ENCODE results near the gene STARD7. TPM values are rescaled to one million over a fixed set of nuclear protein-coding genes. Genes with fewer than 3 reads are reported as not detected.

Gene STARD7
- total and polyA plus RNA-seq, 10 of the 15 experiments (the other 5 are each of a cell fraction or from before 2014, with no cell fraction given): 85.4 to 237 (median 153) TPM

DNA sequence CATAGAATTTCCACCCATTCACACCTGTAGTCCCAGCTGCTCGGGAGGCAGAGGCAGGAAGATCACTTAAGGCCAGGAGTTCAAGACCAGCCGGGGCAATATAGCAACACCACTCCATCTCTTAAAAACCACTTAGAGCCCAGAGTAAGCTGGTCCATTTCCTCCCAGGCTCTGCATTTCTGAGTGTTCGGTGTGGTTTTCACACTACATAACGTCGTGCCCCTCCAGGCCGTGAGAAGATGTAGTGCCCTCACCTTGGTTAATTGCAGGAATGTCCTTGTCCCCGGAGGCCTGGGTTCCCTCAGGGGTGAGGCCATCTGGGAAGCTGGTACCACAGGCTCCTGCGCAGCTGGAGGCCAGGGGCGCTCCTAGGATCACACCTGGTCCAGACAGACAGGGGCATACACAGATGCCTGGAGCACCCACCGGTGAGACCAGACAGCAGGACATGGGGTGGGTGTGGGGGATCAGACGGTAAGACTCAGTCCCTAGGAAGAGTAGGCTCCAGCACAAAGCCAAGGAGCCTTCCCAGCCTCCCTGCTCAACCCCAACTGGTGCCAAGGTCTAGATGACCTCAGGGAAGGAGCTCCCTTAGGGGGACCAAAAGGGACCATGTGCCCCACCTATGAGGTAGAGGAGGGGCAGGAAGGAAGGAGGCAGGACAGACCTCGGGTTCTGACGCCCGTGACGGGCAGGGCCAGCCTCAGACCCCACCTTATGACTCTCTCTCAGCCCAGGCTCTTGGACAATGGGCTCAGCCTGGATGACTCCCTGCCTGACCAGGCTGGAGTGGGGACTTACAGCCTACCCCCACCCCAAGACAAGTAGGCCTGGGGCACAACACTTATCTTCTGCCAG, 71.1 kb downstream of the STARD7 start:
- peaks cover under 1% of the 10 kb centered on the region for H3K79me2 ChIP-seq (ENCODE audit: control insufficient read depth, insufficient read depth, low read length)
- BruUV-seq (replicated peaks): no TSS peak
- no peaks in the 10 kb centered on the region for H4K20me1 ChIP-seq (ENCODE audit: control insufficient read depth, insufficient read depth)

More for the DNA sequence above, 71.1 kb downstream of the STARD7 start:
- Histone ChIP-seq H3K4me2 (ENCODE audit: control insufficient read depth, insufficient read depth) (no peak overlapping the region), H3K4me3 (no peak overlapping the region), H2AFZ (ENCODE audit: control insufficient read depth, low read depth, low read length) (no peak overlapping the region), H3K36me3 (ENCODE audit: control insufficient read depth in 2 of 2, insufficient read depth in 2 of 2, low read length in 1 of 2) (no peaks in the 10 kb centered on the region), H3K9me3 (replicated peaks; ENCODE audit: control insufficient read depth, insufficient read depth, low read length) (no peaks in the 10 kb centered on the region), H3K4me1 (ENCODE audit: control insufficient read depth, insufficient read depth, low read length) (peaks cover 7% of the 10 kb centered on the region), H3K27ac (ENCODE audit: control insufficient read depth, insufficient read depth) (no peak overlapping the region), H3K27me3 (replicated peaks in 1 of 2; ENCODE audit: control insufficient read depth in 2 of 2, insufficient read depth in 2 of 2, low read length in 1 of 2) (no peaks in the 10 kb centered on the region; a peak in 1 of 4 replicates), H3K9ac (ENCODE audit: control insufficient read depth, insufficient read depth, low read length) (no peak overlapping the region)
- ChIA-PET SMC1A (ENCODE audit: uncharacterized antibody, unreplicated experiment) (interaction anchor here (0.8 to 14.4 kb wide), 14 partner anchors 10 to 145 kb away, joined by 3 to 338 read pairs (median 8); no protein-coding TSS in a partner anchor), POLR2A (interaction anchor here (0.6 to 3.9 kb wide), 4 partner anchors 20 to 130 kb away, joined by 3 to 31 read pairs (median 8); no protein-coding TSS in a partner anchor), RAD21 (ENCODE audit: unreplicated experiment) (interaction anchor here (0.6 to 18.1 kb wide), 13 partner anchors 10 to 145 kb away, joined by 3 to 463 read pairs (median 11); no protein-coding TSS in a partner anchor), CTCF (interaction anchor here (0.5 to 14.4 kb wide), 22 partner anchors 10 to 222 kb away, joined by 3 to 535 read pairs (median 6); partner anchors contain the start of genes ADRA2B and ITPRIPL1)
- ATAC-seq (peak; percentile 2), DNase-seq (ENCODE audit: low read depth, low spot score) (no peak), FAIRE-seq (no peak)
- intact Hi-C loops (cut with micrococcal nuclease; ENCODE audit: unreplicated experiment): loop anchor here (1.0 to 2.0 kb wide), 2 partner anchors 37 to 127 kb away; partner anchors contain the start of gene TMEM127
- in situ Hi-C loops (cut with MboI): no loop called here
- no peak for TF ChIP-seq WRNIP1 (IDR thresholded peaks at IDR 0.05; ENCODE audit: borderline replicate concordance, low read depth, low read length)
- TF ChIP-seq NFYB (IDR thresholded peaks at IDR 0.05; ENCODE audit: insufficient read depth, low read depth, low read length): no peak
- 0 out of 2 replicates have a peak, but pooled peaks have one; percentile 6 for TF ChIP-seq IKZF1 (conservative IDR thresholded peaks at IDR 0.05)
- TF ChIP-seq SMAD5 (IDR thresholded peaks at IDR 0.05; ENCODE audit: low read depth): 0 out of 2 replicates have a peak, but pooled peaks have one; percentile 17
- no peak for TF ChIP-seq SKIL (IDR thresholded peaks at IDR 0.05; ENCODE audit: low read depth, poor library complexity, severe bottlenecking)
- TF ChIP-seq, protein P1, sequence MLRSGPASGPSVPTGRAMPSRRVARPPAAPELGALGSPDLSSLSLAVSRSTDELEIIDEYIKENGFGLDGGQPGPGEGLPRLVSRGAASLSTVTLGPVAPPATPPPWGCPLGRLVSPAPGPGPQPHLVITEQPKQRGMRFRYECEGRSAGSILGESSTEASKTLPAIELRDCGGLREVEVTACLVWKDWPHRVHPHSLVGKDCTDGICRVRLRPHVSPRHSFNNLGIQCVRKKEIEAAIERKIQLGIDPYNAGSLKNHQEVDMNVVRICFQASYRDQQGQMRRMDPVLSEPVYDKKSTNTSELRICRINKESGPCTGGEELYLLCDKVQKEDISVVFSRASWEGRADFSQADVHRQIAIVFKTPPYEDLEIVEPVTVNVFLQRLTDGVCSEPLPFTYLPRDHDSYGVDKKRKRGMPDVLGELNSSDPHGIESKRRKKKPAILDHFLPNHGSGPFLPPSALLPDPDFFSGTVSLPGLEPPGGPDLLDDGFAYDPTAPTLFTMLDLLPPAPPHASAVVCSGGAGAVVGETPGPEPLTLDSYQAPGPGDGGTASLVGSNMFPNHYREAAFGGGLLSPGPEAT (IDR thresholded peaks at IDR 0.05; ENCODE audit: low read depth): no peak
- TF ChIP-seq, protein P2, sequence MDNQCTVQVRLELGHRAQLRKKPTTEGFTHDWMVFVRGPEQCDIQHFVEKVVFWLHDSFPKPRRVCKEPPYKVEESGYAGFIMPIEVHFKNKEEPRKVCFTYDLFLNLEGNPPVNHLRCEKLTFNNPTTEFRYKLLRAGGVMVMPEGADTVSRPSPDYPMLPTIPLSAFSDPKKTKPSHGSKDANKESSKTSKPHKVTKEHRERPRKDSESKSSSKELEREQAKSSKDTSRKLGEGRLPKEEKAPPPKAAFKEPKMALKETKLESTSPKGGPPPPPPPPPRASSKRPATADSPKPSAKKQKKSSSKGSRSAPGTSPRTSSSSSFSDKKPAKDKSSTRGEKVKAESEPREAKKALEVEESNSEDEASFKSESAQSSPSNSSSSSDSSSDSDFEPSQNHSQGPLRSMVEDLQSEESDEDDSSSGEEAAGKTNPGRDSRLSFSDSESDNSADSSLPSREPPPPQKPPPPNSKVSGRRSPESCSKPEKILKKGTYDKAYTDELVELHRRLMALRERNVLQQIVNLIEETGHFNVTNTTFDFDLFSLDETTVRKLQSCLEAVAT (IDR thresholded peaks at IDR 0.05): no peak
- peak; percentile 53 for TF ChIP-seq PBX3 (IDR thresholded peaks at IDR 0.05; ENCODE audit: insufficient replicate concordance, low read depth, low read length)
- TF ChIP-seq POLR2AphosphoS5 (IDR thresholded peaks at IDR 0.05; ENCODE audit: low read length): peak; percentile 85
- no peak for TF ChIP-seq MTA2 (IDR thresholded peaks at IDR 0.05; ENCODE audit: low read depth)
- 56% methylated on average over 15 of the region's 15 CpGs for WGBS (ENCODE audit: insufficient coverage, insufficient replicate concordance, low lambda C conversion rate, missing lambda C conversion rate)

Measured in GM12878 (cell line).